Liver (tissue), 9 donors: ENCODE measurements around the gene RTBDN. TPM values are rescaled to one million over a fixed set of nuclear protein-coding genes. Genes with fewer than 3 reads are reported as not detected.
A peak's percentile ranks its signal among the peaks of the same experiment; 100 is the strongest.
"Not testable (repeated sequence)": the region's sequence is repeated elsewhere in the genome, so short reads cannot be mapped to it uniquely, and the experiment has no call there.

ENCODE experiments used
- DNase-seq: peaks from one replicate; pipeline ENCODE4 v3.0.0-alpha.2; 2017; ENCODE audit warnings: low spot score
- H3K27ac ChIP-seq, 2 donors: one replicate each; pipeline ENCODE4 v1.7.0; 2013; ENCODE audit warnings: inconsistent platforms in 2 of 2, low read length in 2 of 2, control low read depth in 1 of 2, low read depth in 1 of 2, mild to moderate bottlenecking in 1 of 2
- H3K27me3 ChIP-seq, 4 donors: one replicate each; pipeline versions ENCODE4 v1.6.1 to v1.7.0; 2013; ENCODE audit warnings: low read length in 3 of 4, inconsistent platforms in 1 of 4, mild to moderate bottlenecking in 1 of 4, moderate library complexity in 1 of 4; ENCODE audit not compliant: control insufficient read depth in 4 of 4, insufficient read depth in 4 of 4
- H3K36me3 ChIP-seq, 4 donors: one replicate each; pipeline versions ENCODE4 v1.6.1 to v1.7.0; 2013; ENCODE audit warnings: low read length in 3 of 4, mild to moderate bottlenecking in 3 of 4, low read depth in 1 of 4, moderate library complexity in 1 of 4; ENCODE audit not compliant: control insufficient read depth in 4 of 4, insufficient read depth in 3 of 4
- H3K4me1 ChIP-seq, 4 donors: one replicate each; pipeline versions ENCODE4 v1.6.1 to v1.7.0; 2013; ENCODE audit warnings: low read length in 3 of 4, mild to moderate bottlenecking in 3 of 4, moderate library complexity in 1 of 4; ENCODE audit not compliant: control insufficient read depth in 4 of 4, insufficient read depth in 4 of 4
- H3K4me3 ChIP-seq, 3 donors: one replicate each; pipeline versions ENCODE4 v1.6.1 to v1.7.0; 2013; ENCODE audit warnings: low read length in 3 of 3, control low read depth in 1 of 3, low read depth in 1 of 3, mild to moderate bottlenecking in 1 of 3
- H3K9ac ChIP-seq, 2 donors: one replicate each; pipeline ENCODE4 v1.7.0; 2013; ENCODE audit warnings: low read length in 2 of 2, mild to moderate bottlenecking in 2 of 2, moderate library complexity in 2 of 2, control low read depth in 1 of 2, low read depth in 1 of 2
- H3K9me3 ChIP-seq, 4 donors: one replicate each; pipeline versions ENCODE4 v1.6.1 to v1.7.0; 2013; ENCODE audit warnings: low read length in 3 of 4; ENCODE audit not compliant: control insufficient read depth in 4 of 4
- FOXA1 ChIP-seq: IDR thresholded peaks from 2 replicates; pipeline ENCODE4 v1.6.1; 2016; ENCODE audit warnings: antibody characterized with exemption
- FOXA2 ChIP-seq: IDR thresholded peaks from 2 replicates; pipeline ENCODE4 v1.6.1; 2016; ENCODE audit warnings: antibody characterized with exemption
- GABPA ChIP-seq, 2 donors: IDR thresholded peaks in 1 of 2; conservative IDR thresholded peaks in 1 of 2; 2 replicates each; pipeline ENCODE4 v1.6.1; 2016; ENCODE audit warnings: antibody characterized with exemption in 2 of 2, mild to moderate bottlenecking in 1 of 2, moderate library complexity in 1 of 2
- HNF4A ChIP-seq, 2 donors: conservative IDR thresholded peaks; 2 replicates each; pipeline ENCODE4 v1.6.1; 2016; ENCODE audit warnings: antibody characterized with exemption in 2 of 2, mild to moderate bottlenecking in 2 of 2
- HNF4G ChIP-seq: IDR thresholded peaks from 2 replicates; pipeline ENCODE4 v1.6.1; 2016; ENCODE audit warnings: antibody characterized with exemption
- JUND ChIP-seq, 2 donors: IDR thresholded peaks; 2 replicates each; pipeline ENCODE4 v1.6.1; 2016; ENCODE audit warnings: antibody characterized with exemption in 2 of 2
- NR2F2 ChIP-seq: IDR thresholded peaks from 2 replicates; pipeline ENCODE4 v1.6.1; 2016; ENCODE audit warnings: antibody characterized with exemption
- RAD21 ChIP-seq, 2 donors: IDR thresholded peaks; 2 replicates each; pipeline ENCODE4 v1.6.1; 2016; ENCODE audit warnings: antibody characterized with exemption in 2 of 2, mild to moderate bottlenecking in 2 of 2
- RXRA ChIP-seq, 2 donors: IDR thresholded peaks; 2 replicates each; pipeline ENCODE4 v1.6.1; 2017 to 2018; ENCODE audit warnings: antibody characterized with exemption in 2 of 2, mild to moderate bottlenecking in 1 of 2
- SP1 ChIP-seq: IDR thresholded peaks from 2 replicates; pipeline ENCODE4 v1.6.1; 2018; ENCODE audit warnings: antibody characterized with exemption, mild to moderate bottlenecking
- TAF1 ChIP-seq: conservative IDR thresholded peaks from 2 replicates; pipeline ENCODE4 v1.6.1; 2016; ENCODE audit warnings: antibody characterized with exemption, mild to moderate bottlenecking
- YY1 ChIP-seq: IDR thresholded peaks from 2 replicates; pipeline ENCODE4 v1.6.1; 2016; ENCODE audit warnings: antibody characterized with exemption, mild to moderate bottlenecking
- WGBS: extraction: QIAGEN DNeasy Blood & Tissue Kit; methylation state at CpG from one replicate; pipeline ENCODE4 v1.1.7; 2013; 5-methylcytosine and 5-hydroxymethylcytosine counted together
- polyA plus RNA-seq, 2 donors: library from polyadenylated mRNA; stranded (reverse) in 1 of 2; unstranded in 1 of 2; fragments of 200-250 nt in 1 of 2; fragments of >200 nt in 1 of 2; fragmentation: Nextera tagmentation in 1 of 2; extraction: Ambion mirVana in 1 of 2; gene quantifications; one replicate each; pipeline versions ENCODE4 v1.2.1 to v1.2.3, GENCODE V29; 2013 to 2015
- total RNA-seq, 2 donors: library from RNA; depleted of rRNA; stranded (reverse); fragments of >200 nt; gene quantifications; one replicate each; pipeline ENCODE4 v1.2.3, GENCODE V29; 2014
- TF ChIP-seq, protein P1 (sequence below): IDR thresholded peaks from 2 replicates; pipeline ENCODE4 v1.6.1; 2016; ENCODE audit warnings: antibody characterized with exemption
- TF ChIP-seq, protein P2 (sequence below): fragments of 150-350 bp; IDR thresholded peaks from 2 replicates; pipeline ENCODE4 v1.5.1; 2017; ENCODE audit warnings: improper control_type of control experiment, low read depth, low read length; ENCODE audit not compliant: missing input control
- TF ChIP-seq, protein P3 (sequence below): IDR thresholded peaks from 2 replicates; pipeline ENCODE4 v1.6.1; 2016; ENCODE audit warnings: antibody characterized with exemption
- TF ChIP-seq, protein P4 (sequence below): IDR thresholded peaks from 2 replicates; pipeline ENCODE4 v1.6.1; 2016; ENCODE audit warnings: antibody characterized with exemption
- donor health status: healthy.
- donor health status: healthy.
- donor health status: healthy.
- donor health status: healthy.
- donor health status: healthy.

RTBDN gene
- total and polyA plus RNA-seq, 4 donors = not detected

DNA sequence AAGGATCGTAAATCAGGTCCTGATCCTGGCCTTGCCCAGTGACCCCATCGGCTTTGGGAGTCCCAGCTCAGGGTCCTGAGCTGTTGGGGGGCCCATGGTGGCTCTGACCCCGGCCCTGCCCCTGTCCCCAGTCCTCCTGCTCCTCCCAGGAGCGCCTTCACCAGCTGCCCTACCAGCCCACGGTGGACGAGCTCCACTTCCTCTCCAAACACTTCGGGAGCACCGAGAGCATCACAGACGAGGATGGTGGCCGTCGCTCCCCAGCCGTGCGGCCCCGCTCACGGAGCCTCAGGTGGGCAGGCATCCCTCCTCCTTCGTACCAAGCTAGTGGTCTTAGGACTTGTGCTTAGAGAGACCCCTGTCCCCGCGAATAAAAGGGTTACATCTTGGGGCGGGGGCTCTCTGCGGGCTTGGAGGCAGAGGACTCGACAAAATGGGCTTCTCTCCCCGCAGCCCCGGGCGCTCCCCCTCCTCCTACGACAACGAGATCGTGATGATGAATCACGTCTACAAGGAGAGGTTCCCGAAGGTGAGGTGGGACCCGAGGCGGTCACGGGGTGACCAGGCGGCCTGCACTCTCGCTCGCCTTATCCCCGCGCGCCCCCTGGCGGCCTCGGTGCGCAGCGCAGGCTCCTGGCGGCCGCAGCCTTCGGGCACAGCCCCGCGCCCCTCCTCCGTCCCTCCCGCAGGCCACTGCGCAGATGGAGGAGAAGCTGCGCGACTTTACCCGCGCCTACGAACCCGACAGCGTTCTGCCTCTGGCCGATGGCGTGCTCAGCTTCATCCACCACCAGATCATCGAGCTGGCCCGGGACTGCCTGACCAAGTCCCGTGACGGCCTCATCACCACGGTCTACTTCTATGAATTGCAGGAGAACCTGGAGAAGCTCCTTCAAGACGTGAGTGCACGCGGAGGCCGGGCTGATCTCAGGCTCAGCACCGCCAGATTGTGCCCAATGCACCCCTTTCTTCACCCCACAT lies 13.1 kb upstream of the RTBDN start:
- no peaks in the 10 kb centered on the region for H3K36me3 ChIP-seq
- H3K9me3 ChIP-seq = no peaks in the 10 kb centered on the region
- no peak overlapping the region for H3K9ac ChIP-seq
- no peak overlapping the region for H3K4me3 ChIP-seq
- peaks cover 0 to 8% (median 3%) of the 10 kb centered on the region in 4 donors for H3K4me1 ChIP-seq
- DNase-seq = peak; percentile 93
- 13% methylated on average over 69 of the region's 69 CpGs for WGBS
- H3K27ac ChIP-seq = no peak overlapping the region
- TF ChIP-seq, protein P1, sequence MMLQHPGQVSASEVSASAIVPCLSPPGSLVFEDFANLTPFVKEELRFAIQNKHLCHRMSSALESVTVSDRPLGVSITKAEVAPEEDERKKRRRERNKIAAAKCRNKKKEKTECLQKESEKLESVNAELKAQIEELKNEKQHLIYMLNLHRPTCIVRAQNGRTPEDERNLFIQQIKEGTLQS = no peak
- no peak for TF ChIP-seq RXRA (IDR thresholded peaks at IDR 0.05)
- no peak for TF ChIP-seq SP1
- TF ChIP-seq, protein P2, sequence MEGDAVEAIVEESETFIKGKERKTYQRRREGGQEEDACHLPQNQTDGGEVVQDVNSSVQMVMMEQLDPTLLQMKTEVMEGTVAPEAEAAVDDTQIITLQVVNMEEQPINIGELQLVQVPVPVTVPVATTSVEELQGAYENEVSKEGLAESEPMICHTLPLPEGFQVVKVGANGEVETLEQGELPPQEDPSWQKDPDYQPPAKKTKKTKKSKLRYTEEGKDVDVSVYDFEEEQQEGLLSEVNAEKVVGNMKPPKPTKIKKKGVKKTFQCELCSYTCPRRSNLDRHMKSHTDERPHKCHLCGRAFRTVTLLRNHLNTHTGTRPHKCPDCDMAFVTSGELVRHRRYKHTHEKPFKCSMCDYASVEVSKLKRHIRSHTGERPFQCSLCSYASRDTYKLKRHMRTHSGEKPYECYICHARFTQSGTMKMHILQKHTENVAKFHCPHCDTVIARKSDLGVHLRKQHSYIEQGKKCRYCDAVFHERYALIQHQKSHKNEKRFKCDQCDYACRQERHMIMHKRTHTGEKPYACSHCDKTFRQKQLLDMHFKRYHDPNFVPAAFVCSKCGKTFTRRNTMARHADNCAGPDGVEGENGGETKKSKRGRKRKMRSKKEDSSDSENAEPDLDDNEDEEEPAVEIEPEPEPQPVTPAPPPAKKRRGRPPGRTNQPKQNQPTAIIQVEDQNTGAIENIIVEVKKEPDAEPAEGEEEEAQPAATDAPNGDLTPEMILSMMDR = peak; percentile 96
- TF ChIP-seq RAD21 (IDR thresholded peaks at IDR 0.05) = peak; percentile 85 to 93
- TF ChIP-seq TAF1 = no peak
- TF ChIP-seq, protein P3, sequence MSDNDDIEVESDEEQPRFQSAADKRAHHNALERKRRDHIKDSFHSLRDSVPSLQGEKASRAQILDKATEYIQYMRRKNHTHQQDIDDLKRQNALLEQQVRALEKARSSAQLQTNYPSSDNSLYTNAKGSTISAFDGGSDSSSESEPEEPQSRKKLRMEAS = no peak
- TF ChIP-seq FOXA1 = no peak
- peaks cover 0 to 8% (median 1%) of the 10 kb centered on the region in 4 donors for H3K27me3 ChIP-seq

DNA sequence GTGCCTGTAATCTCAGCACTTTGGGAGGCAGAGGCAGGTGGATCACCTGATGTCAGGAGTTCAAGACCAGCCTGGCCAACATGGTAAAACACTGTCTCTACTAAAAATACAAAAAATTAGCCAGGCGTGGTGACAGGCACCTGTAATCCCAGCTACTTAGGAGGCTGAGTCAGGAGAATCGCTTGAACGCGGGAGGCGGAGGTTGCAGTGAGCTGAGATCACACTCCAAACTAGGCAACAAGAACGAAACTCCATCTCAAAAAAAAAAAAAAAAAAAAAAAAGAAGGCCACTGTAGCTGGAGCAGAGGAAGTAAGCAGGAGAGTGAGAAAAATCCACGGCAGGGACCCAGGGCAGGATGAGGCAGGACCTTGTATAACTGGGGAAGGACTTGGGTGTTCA lies 12.2 kb upstream of the RTBDN start:
- H3K27me3 ChIP-seq, H3K4me3 ChIP-seq, DNase-seq, H3K9me3 ChIP-seq, H3K4me1 ChIP-seq, H3K9ac ChIP-seq, H3K36me3 ChIP-seq, H3K27ac ChIP-seq: not testable (repeated sequence)
- 81% methylated on average over 7 of the region's 7 CpGs for WGBS

DNA sequence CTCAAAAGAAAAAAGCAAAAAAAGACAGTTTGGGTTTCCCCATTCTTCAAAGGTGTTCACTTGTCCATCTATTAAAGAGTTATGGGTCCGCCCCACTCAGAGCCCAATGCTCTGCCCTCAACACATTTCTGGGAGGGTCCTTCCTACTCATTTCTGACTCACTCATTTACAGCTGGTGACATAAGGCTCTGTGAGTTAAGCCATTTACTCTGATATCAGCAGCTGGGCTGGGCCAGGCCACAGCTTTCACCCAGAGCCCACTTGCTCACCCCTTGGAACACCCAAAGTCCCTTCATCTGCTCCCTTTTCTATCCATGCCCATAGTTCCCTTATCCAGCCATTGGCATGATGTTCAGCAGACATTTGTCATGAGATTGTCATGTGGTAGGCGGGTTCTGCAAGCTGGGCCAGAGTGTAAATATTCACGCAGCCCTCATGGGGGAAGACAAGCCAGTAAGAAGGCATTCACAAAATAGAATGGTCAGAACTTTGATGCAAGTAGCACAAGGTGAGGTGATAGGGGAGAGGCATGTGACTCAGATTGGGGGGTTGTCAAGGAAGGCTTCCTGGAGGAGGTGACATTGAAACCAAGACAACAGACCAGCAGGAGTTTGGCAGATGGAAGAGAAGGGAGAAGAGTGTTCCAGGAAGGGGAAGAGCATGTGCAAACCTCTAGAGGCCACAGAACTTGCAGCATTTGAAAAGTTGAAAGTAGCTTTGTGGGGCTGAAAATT lies 9.8 kb upstream of the RTBDN start:
- peaks cover 0 to 8% (median 5%) of the 10 kb centered on the region in 4 donors for H3K4me1 ChIP-seq
- no peak overlapping the region for H3K27ac ChIP-seq
- no peak for DNase-seq
- no peaks in the 10 kb centered on the region for H3K9me3 ChIP-seq
- H3K4me3 ChIP-seq = no peak overlapping the region
- no peak overlapping the region for H3K9ac ChIP-seq
- no peaks in the 10 kb centered on the region for H3K36me3 ChIP-seq
- peaks cover 0 to 14% (median 6%) of the 10 kb centered on the region in 4 donors for H3K27me3 ChIP-seq
- WGBS = 83% methylated on average over 3 of the region's 3 CpGs
- TF ChIP-seq YY1 (no peak), NR2F2 (no peak), RXRA (IDR thresholded peaks at IDR 0.05) (no peak), RAD21 (IDR thresholded peaks at IDR 0.05) (no peak), TAF1 (no peak), FOXA2 (no peak), FOXA1 (no peak), GABPA (IDR thresholded peaks at IDR 0.05 in 1 of 2, conservative IDR thresholded peaks at IDR 0.05 in 1 of 2) (no peak), JUND (IDR thresholded peaks at IDR 0.05) (no peak), HNF4A (conservative IDR thresholded peaks at IDR 0.05) (no peak), HNF4G (no peak)
- TF ChIP-seq, protein P3 = no peak
- TF ChIP-seq, protein P4, sequence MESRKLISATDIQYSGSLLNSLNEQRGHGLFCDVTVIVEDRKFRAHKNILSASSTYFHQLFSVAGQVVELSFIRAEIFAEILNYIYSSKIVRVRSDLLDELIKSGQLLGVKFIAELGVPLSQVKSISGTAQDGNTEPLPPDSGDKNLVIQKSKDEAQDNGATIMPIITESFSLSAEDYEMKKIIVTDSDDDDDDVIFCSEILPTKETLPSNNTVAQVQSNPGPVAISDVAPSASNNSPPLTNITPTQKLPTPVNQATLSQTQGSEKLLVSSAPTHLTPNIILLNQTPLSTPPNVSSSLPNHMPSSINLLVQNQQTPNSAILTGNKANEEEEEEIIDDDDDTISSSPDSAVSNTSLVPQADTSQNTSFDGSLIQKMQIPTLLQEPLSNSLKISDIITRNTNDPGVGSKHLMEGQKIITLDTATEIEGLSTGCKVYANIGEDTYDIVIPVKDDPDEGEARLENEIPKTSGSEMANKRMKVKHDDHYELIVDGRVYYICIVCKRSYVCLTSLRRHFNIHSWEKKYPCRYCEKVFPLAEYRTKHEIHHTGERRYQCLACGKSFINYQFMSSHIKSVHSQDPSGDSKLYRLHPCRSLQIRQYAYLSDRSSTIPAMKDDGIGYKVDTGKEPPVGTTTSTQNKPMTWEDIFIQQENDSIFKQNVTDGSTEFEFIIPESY = no peak
- TF ChIP-seq, protein P1 = no peak
